Glutamatergic neuron (in vitro differentiated cells): ENCODE data around the gene PARP12. TPM values are rescaled to one million over a fixed set of nuclear protein-coding genes. Genes with fewer than 3 reads are reported as not detected.
A peak's percentile ranks its signal among the peaks of the same experiment; 100 is the strongest.

Experiments
- DNase-seq: peaks from one replicate; pipeline ENCODE4 v3.0.0; 2022
- H3K27ac Mint-ChIP-seq: one replicate; pipeline ENCODE4 v1.8.0; 2020; ENCODE audit warnings: mild to moderate bottlenecking, mixed read lengths, inconsistent platforms; ENCODE audit not compliant: unreplicated experiment
- H3K27me3 Mint-ChIP-seq: one replicate; pipeline ENCODE4 v1.8.0; 2020; ENCODE audit warnings: mild to moderate bottlenecking, moderate library complexity, mixed read lengths, inconsistent platforms; ENCODE audit not compliant: unreplicated experiment
- H3K36me3 Mint-ChIP-seq: one replicate; pipeline ENCODE4 v1.8.0; 2020; ENCODE audit warnings: mild to moderate bottlenecking, mixed read lengths, inconsistent platforms; ENCODE audit not compliant: unreplicated experiment
- H3K4me1 Mint-ChIP-seq: one replicate; pipeline ENCODE4 v1.8.0; 2020; ENCODE audit warnings: mild to moderate bottlenecking, low read depth, mixed read lengths, inconsistent platforms; ENCODE audit not compliant: unreplicated experiment
- H3K4me3 Mint-ChIP-seq: one replicate; pipeline ENCODE4 v1.8.0; 2020; ENCODE audit warnings: mild to moderate bottlenecking, mixed read lengths, inconsistent platforms; ENCODE audit not compliant: unreplicated experiment
- H3K9me3 Mint-ChIP-seq: one replicate; pipeline ENCODE4 v1.8.0; 2020; ENCODE audit warnings: mild to moderate bottlenecking, moderate library complexity, mixed read lengths, inconsistent platforms; ENCODE audit not compliant: unreplicated experiment
- CTCF ChIP-seq: fragments of 200-600 bp; sonication (generic); IDR thresholded peaks from one replicate; pipeline ENCODE4 v1.5.0; 2021; ENCODE audit not compliant: partially characterized antibody, unreplicated experiment
- total RNA-seq: library from RNA; stranded (reverse); fragmentation: NEBNext Ultra II Directional; extraction: Animal tissue kit (Norgen Biotek cat#: 25700); gene quantifications from one replicate; pipeline ENCODE4 v1.2.1, GENCODE V29; 2021; ENCODE audit not compliant: unreplicated experiment

Gene PARP12
- total RNA-seq, 1 donor from 2014 or later = 0.15 TPM

- Mint-ChIP-seq H3K9me3 (no peaks in the 10 kb centered on the region), H3K27ac (no peak overlapping the region), H3K4me3 (no peak overlapping the region), H3K36me3 (no peaks in the 10 kb centered on the region), H3K4me1 (no peaks in the 10 kb centered on the region), H3K27me3 (peaks cover 2% of the 10 kb centered on the region)
- no peak for DNase-seq
- TF ChIP-seq CTCF = no peak
Observed at GRCh38 chr7:140045697-140046096, 17.1 kb downstream of the PARP12 start.

GRCh38 chr7:140044251-140044650, 18.5 kb downstream of the PARP12 start:
- Mint-ChIP-seq H3K9me3 (peaks cover 5% of the 10 kb centered on the region), H3K27me3 (no peaks in the 10 kb centered on the region), H3K27ac (no peak overlapping the region), H3K4me3 (no peak overlapping the region), H3K4me1 (peaks cover 6% of the 10 kb centered on the region), H3K36me3 (no peaks in the 10 kb centered on the region)
- TF ChIP-seq CTCF = no peak
- no peak for DNase-seq

GRCh38 chr7:140042386-140042670, 20.4 kb downstream of the PARP12 start:
- H3K27me3 Mint-ChIP-seq = peaks cover 6% of the 10 kb centered on the region
- H3K36me3 Mint-ChIP-seq = no peaks in the 10 kb centered on the region
- DNase-seq = no peak
- no peak overlapping the region for H3K4me3 Mint-ChIP-seq
- H3K27ac Mint-ChIP-seq = no peak overlapping the region
- peaks cover 5% of the 10 kb centered on the region for H3K9me3 Mint-ChIP-seq
- TF ChIP-seq CTCF = no peak
- peaks cover 8% of the 10 kb centered on the region for H3K4me1 Mint-ChIP-seq

GRCh38 chr7:140041659-140042385, 20.9 kb downstream of the PARP12 start:
- Mint-ChIP-seq H3K4me3 (no peak overlapping the region), H3K27me3 (peaks cover 6% of the 10 kb centered on the region), H3K36me3 (no peaks in the 10 kb centered on the region), H3K4me1 (peaks cover 8% of the 10 kb centered on the region), H3K27ac (no peak overlapping the region), H3K9me3 (peaks cover 5% of the 10 kb centered on the region)
- no peak for DNase-seq
- TF ChIP-seq CTCF = no peak

GRCh38 chr7:140039896-140040295, 22.9 kb downstream of the PARP12 start:
- Mint-ChIP-seq H3K4me3 (no peak overlapping the region), H3K27ac (peak overlapping the region; percentile 75), H3K27me3 (peaks cover 6% of the 10 kb centered on the region)

More at GRCh38 chr7:140039896-140040295, 22.9 kb downstream of the PARP12 start:
- peak; percentile 30 for DNase-seq
- H3K4me1 Mint-ChIP-seq = peaks cover 8% of the 10 kb centered on the region
- peaks cover 5% of the 10 kb centered on the region for H3K9me3 Mint-ChIP-seq
- TF ChIP-seq CTCF = no peak
- no peaks in the 10 kb centered on the region for H3K36me3 Mint-ChIP-seq
